DOHH2 (cell line): ENCODE measurements around the gene GIPC1.
A peak's percentile ranks its signal among the peaks of the same experiment; 100 is the strongest.

Experiments used
- H3F3A ChIP-seq: fragments of 200-600 bp; sonication (generic), shearing (Covaris generic); 2 replicates; pipeline ENCODE4 v1.6.0; 2016; ENCODE audit warnings: antibody characterized with exemption, mild to moderate bottlenecking; ENCODE audit not compliant: control insufficient read depth, insufficient read depth
- H3K27ac ChIP-seq: fragments of 200-600 bp; sonication (generic); 2 replicates; pipeline ENCODE4 v1.5.1; 2014; ENCODE audit warnings: low read depth, mild to moderate bottlenecking, low read length, moderate library complexity
- H3K27me3 ChIP-seq: fragments of 200-600 bp; sonication (generic); 2 replicates; pipeline ENCODE4 v1.6.1; 2014; ENCODE audit warnings: mild to moderate bottlenecking, low read length, mixed read lengths; ENCODE audit not compliant: control insufficient read depth
- H3K36me3 ChIP-seq: fragments of 200-600 bp; sonication (generic); 2 replicates; pipeline ENCODE4 v1.6.1; 2014; ENCODE audit warnings: mild to moderate bottlenecking, low read length, moderate library complexity, mixed read lengths; ENCODE audit not compliant: control insufficient read depth
- H3K4me1 ChIP-seq: fragments of 200-600 bp; sonication (generic); 2 replicates; pipeline ENCODE4 v1.6.1; 2014; ENCODE audit warnings: mild to moderate bottlenecking, low read length, mixed read lengths; ENCODE audit not compliant: control insufficient read depth
- H3K4me2 ChIP-seq: fragments of 200-600 bp; sonication (generic); 2 replicates; pipeline ENCODE4 v1.6.0; 2014; ENCODE audit warnings: mild to moderate bottlenecking, low read length, moderate library complexity
- H3K4me3 ChIP-seq: fragments of 200-600 bp; sonication (generic); 2 replicates; pipeline ENCODE4 v1.5.1; 2014; ENCODE audit warnings: mild to moderate bottlenecking, low read length, mixed read lengths
- H3K79me2 ChIP-seq: fragments of 200-600 bp; sonication (generic); 2 replicates; pipeline ENCODE4 v1.6.1; 2014; ENCODE audit warnings: mild to moderate bottlenecking, low read length, mixed read lengths; ENCODE audit not compliant: control insufficient read depth
- H3K9me2 ChIP-seq: fragments of 200-600 bp; sonication (generic); replicated peaks from 2 replicates; pipeline ENCODE4 v1.6.1; 2014; ENCODE audit warnings: mild to moderate bottlenecking, low read length, mixed read lengths; ENCODE audit not compliant: control insufficient read depth
- H3K9me3 ChIP-seq: fragments of 200-600 bp; sonication (generic); 2 replicates; pipeline ENCODE4 v1.6.1; 2014; ENCODE audit warnings: antibody characterized with exemption, low read length, mixed read lengths; ENCODE audit not compliant: control insufficient read depth, insufficient read depth
- H4K20me1 ChIP-seq: fragments of 200-600 bp; sonication (generic); 2 replicates; pipeline ENCODE4 v1.6.0; 2014; ENCODE audit warnings: low read depth, mild to moderate bottlenecking, antibody characterized with exemption, low read length, moderate library complexity; ENCODE audit not compliant: control insufficient read depth, insufficient read depth
- CTCF ChIP-seq: fragments of 200-600 bp; sonication (generic); IDR thresholded peaks from one replicate; pipeline ENCODE4 v1.5.1; 2014; ENCODE audit warnings: antibody characterized with exemption, mild to moderate bottlenecking, low read depth, low read length; ENCODE audit not compliant: poor library complexity, severe bottlenecking
- EZH2phosphoT487 ChIP-seq: fragments of 200-600 bp; sonication (generic); IDR thresholded peaks from 2 replicates; pipeline ENCODE4 v1.6.1; 2017; ENCODE audit warnings: borderline replicate concordance, mild to moderate bottlenecking, antibody characterized with exemption, low read length, moderate library complexity, mixed read lengths

GIPC1 gene

GRCh38 chr19:14519860-14520407 lies 24.0 kb upstream of the GIPC1 start:
- H3K36me3 ChIP-seq = peaks cover 30% of the 10 kb centered on the region
- peaks cover 60% of the 10 kb centered on the region for H3K4me1 ChIP-seq
- H3K79me2 ChIP-seq = peaks cover 31% of the 10 kb centered on the region
- no peak overlapping the region for H3K4me2 ChIP-seq
- no peaks in the 10 kb centered on the region for H3K9me2 ChIP-seq
- H3K27ac ChIP-seq = 0 out of 2 replicates have a peak overlapping the region, but pooled peaks have one; percentile 7
- H3K27me3 ChIP-seq = no peaks in the 10 kb centered on the region
- peaks cover 11% of the 10 kb centered on the region for H3F3A ChIP-seq
- no peak overlapping the region for H3K4me3 ChIP-seq
- TF ChIP-seq EZH2phosphoT487 (no peak), CTCF (no peak)
- H3K9me3 ChIP-seq = no peaks in the 10 kb centered on the region
- peaks cover 24% of the 10 kb centered on the region for H4K20me1 ChIP-seq

GRCh38 chr19:14519245-14519859 lies 23.4 kb upstream of the GIPC1 start:
- Histone ChIP-seq H3K79me2 (peaks cover 31% of the 10 kb centered on the region), H3F3A (peaks cover 11% of the 10 kb centered on the region), H3K9me2 (no peaks in the 10 kb centered on the region), H3K4me2 (peak overlapping the region; percentile 96), H4K20me1 (peaks cover 28% of the 10 kb centered on the region), H3K4me1 (peaks cover 60% of the 10 kb centered on the region), H3K4me3 (peak overlapping the region; percentile 84), H3K36me3 (peaks cover 36% of the 10 kb centered on the region), H3K9me3 (no peaks in the 10 kb centered on the region), H3K27me3 (no peaks in the 10 kb centered on the region), H3K27ac (peak overlapping the region; percentile 70)
- no peak for TF ChIP-seq EZH2phosphoT487
- no peak for TF ChIP-seq CTCF

- Histone ChIP-seq H3K4me2 (peak within 1 kb of the TSS; percentile 96), H3K4me1 (peaks cover 49% of the 10 kb centered on the region), H4K20me1 (peaks cover 30% of the 10 kb centered on the region), H3K4me3 (peak within 1 kb of the TSS; percentile 95), H3K27me3 (no peaks in the 10 kb centered on the region), H3K36me3 (peaks cover 47% of the 10 kb centered on the region), H3F3A (peaks cover 18% of the 10 kb centered on the region), H3K9me2 (no peaks in the 10 kb centered on the region), H3K9me3 (no peaks in the 10 kb centered on the region), H3K27ac (peak within 1 kb of the TSS; percentile 73), H3K79me2 (peaks cover 31% of the 10 kb centered on the region)
- TF ChIP-seq CTCF = no peak
- TF ChIP-seq EZH2phosphoT487 = no peak
Observed at GRCh38 chr19:14517840-14518505, 22.0 kb upstream of the GIPC1 start, which contains the start of gene DNAJB1. Gene DNAJB1, minus strand, starts transcription at chr19:14518397. Its CDS starts 48 bp downstream, at chr19:14518349.
